WTC11 (cell line): Measurements from ENCODE around the gene TRPM2.

Experiments used
- ATF1 ChIP-seq: sonication (generic); formaldehyde crosslinking; IDR thresholded peaks from 2 replicates; pipeline ENCODE4 v1.8.1; 2023; ENCODE audit warnings: mild to moderate bottlenecking, moderate library complexity, missing genetic modification reagents
- SP1 ChIP-seq: sonication (generic); formaldehyde crosslinking; conservative IDR thresholded peaks from 2 replicates; pipeline ENCODE4 v1.8.1; 2022; ENCODE audit warnings: missing genetic modification reagents
- TF ChIP-seq, protein P1 (sequence below): fragments of 200-600 bp; IDR thresholded peaks from 2 replicates; pipeline ENCODE4 v1.8.0; 2022; ENCODE audit warnings: antibody characterized with exemption
- TF ChIP-seq, protein P2 (sequence below): sonication (generic); formaldehyde crosslinking; IDR thresholded peaks from 2 replicates; pipeline ENCODE4 v1.8.0; 2022; ENCODE audit warnings: mild to moderate bottlenecking, missing genetic modification reagents
- TF ChIP-seq, protein P3 (sequence below): sonication (generic); formaldehyde crosslinking; IDR thresholded peaks from 2 replicates; pipeline ENCODE4 v1.8.1; 2023; ENCODE audit warnings: mild to moderate bottlenecking, missing genetic modification reagents, moderate library complexity

DNA sequence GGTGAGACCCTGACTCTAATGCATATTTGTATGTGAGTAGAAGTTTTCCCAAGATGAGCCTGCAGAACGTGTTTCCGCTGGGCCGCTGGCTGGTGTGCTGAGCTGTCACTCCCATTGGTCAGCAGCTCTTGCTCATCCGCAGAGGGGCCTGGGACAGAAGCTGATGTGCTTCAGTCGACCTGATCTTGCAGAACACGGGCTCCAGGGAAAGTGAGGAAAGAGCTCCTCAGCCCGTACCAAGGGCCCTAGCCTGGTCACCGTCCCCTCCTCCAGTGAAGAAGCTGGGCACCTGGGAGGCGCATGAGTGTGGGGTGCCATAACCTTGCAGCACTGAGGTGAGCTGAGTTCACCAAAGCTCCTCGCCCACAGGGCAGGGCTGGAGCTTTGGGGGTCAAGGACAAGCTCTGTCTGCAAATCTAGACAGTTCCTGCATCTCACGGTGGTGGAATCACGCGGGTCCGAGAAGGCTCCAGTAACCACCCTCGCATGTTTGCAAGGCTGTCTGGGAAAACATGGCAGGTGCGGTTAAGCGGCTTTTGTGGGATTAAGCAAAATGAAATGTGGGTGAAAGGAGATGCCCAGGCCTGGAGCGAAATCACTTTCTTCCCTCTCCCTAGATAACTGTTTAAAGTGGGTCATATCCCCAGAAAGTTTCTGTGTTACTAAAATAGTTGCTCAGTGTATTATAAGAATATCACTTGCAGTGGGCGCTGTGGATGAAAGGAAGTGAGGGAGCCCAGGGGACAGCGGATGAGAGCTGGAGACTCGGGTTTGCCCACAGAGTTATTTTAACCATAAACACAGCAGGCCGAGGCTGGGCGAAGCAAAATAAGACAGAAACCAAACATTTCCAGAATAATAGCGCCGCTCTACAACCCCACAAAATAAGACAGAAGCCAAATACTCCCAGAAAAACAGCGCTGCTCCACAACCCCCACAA lies 68.8 kb downstream of the TRPM2 start:
- TF ChIP-seq, protein P1, sequence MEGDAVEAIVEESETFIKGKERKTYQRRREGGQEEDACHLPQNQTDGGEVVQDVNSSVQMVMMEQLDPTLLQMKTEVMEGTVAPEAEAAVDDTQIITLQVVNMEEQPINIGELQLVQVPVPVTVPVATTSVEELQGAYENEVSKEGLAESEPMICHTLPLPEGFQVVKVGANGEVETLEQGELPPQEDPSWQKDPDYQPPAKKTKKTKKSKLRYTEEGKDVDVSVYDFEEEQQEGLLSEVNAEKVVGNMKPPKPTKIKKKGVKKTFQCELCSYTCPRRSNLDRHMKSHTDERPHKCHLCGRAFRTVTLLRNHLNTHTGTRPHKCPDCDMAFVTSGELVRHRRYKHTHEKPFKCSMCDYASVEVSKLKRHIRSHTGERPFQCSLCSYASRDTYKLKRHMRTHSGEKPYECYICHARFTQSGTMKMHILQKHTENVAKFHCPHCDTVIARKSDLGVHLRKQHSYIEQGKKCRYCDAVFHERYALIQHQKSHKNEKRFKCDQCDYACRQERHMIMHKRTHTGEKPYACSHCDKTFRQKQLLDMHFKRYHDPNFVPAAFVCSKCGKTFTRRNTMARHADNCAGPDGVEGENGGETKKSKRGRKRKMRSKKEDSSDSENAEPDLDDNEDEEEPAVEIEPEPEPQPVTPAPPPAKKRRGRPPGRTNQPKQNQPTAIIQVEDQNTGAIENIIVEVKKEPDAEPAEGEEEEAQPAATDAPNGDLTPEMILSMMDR, result no peak
- no peak for TF ChIP-seq ATF1 (CRISPR knock-in tag)
- TF ChIP-seq, protein P2, sequence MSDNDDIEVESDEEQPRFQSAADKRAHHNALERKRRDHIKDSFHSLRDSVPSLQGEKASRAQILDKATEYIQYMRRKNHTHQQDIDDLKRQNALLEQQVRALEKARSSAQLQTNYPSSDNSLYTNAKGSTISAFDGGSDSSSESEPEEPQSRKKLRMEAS (CRISPR knock-in tag), result no peak
- TF ChIP-seq, protein P3, sequence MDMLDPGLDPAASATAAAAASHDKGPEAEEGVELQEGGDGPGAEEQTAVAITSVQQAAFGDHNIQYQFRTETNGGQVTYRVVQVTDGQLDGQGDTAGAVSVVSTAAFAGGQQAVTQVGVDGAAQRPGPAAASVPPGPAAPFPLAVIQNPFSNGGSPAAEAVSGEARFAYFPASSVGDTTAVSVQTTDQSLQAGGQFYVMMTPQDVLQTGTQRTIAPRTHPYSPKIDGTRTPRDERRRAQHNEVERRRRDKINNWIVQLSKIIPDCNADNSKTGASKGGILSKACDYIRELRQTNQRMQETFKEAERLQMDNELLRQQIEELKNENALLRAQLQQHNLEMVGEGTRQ (CRISPR knock-in tag), result no peak
- TF ChIP-seq SP1 (CRISPR knock-in tag), result no peak
